IMR-90 (cell line): ENCODE data around the gene SPATA16. TPM values are rescaled to one million over a fixed set of nuclear protein-coding genes. Genes with fewer than 3 reads are reported as not detected.

ENCODE experiments used
- ATAC-seq: fragments of 200-7000 bp; cut with Tn5 transposase; 2 replicates; pipeline ENCODE4 v1.9.1; 2020; ENCODE audit warnings: low read depth, mild to moderate bottlenecking, moderate library complexity
- BruUV-seq: library from RNA; stranded (reverse); fragments of 400-500 nt; replicated peaks from 2 replicates; lab custom pipeline; 2021; lab: Mats Ljungman, UMichigan
- CTCF ChIA-PET: fragments of 300-600 bp; formaldehyde crosslinking; extraction: SDS; loops from one replicate; lab custom pipeline; 2021; ENCODE audit warnings: antibody characterized with exemption; lab: Yijun Ruan, JAX
- POLR2A ChIA-PET: fragments of 300-600 bp; sonication (Branson Sonifier 250); formaldehyde crosslinking; loops from one replicate; lab custom pipeline; 2022; ENCODE audit warnings: antibody characterized with exemption; ENCODE audit not compliant: unreplicated experiment; lab: Charles Lee
- DNase-seq: peaks from one replicate; pipeline ENCODE4 v3.0.0; 2013
- H2AFZ ChIP-seq: replicated peaks from 2 replicates; pipeline ENCODE3; 2013; ENCODE audit warnings: low read length, mild to moderate bottlenecking; ENCODE audit not compliant: poor library complexity
- H2AK5ac ChIP-seq: 2 replicates; pipeline ENCODE4 v1.6.1; 2013; ENCODE audit warnings: low read depth, low read length, inconsistent platforms
- H2AK9ac ChIP-seq: replicated peaks from 2 replicates; pipeline ENCODE3; 2013; ENCODE audit warnings: mild to moderate bottlenecking, low read depth, low read length, moderate library complexity; ENCODE audit not compliant: poor library complexity
- H2BK120ac ChIP-seq: 2 replicates; pipeline ENCODE4 v1.6.1; 2013; ENCODE audit warnings: low read depth, low read length, inconsistent platforms
- H2BK15ac ChIP-seq: 3 replicates; pipeline ENCODE4 v1.6.1; 2013; ENCODE audit warnings: low read depth, low read length, inconsistent platforms
- H2BK20ac ChIP-seq: 2 replicates; pipeline ENCODE4 v1.6.1; 2013; ENCODE audit warnings: low read depth, mild to moderate bottlenecking, inconsistent platforms, low read length, moderate library complexity
- H2BK5ac ChIP-seq: 2 replicates; pipeline ENCODE4 v1.6.1; 2013; ENCODE audit warnings: mild to moderate bottlenecking, low read depth, low read length, inconsistent platforms; ENCODE audit not compliant: poor library complexity, severe bottlenecking
- H3K14ac ChIP-seq: replicated peaks from 2 replicates; pipeline ENCODE4 v1.6.1; 2013; ENCODE audit warnings: low read depth, low read length, inconsistent platforms
- H3K18ac ChIP-seq: 2 replicates; pipeline ENCODE4 v1.6.1; 2013; ENCODE audit warnings: low read depth, low read length, control low read depth
- H3K23ac ChIP-seq: 2 replicates; pipeline ENCODE4 v1.6.1; 2013; ENCODE audit warnings: low read depth, low read length, inconsistent platforms
- H3K27ac ChIP-seq: 2 replicates; pipeline ENCODE4 v1.5.1; 2013; ENCODE audit warnings: mild to moderate bottlenecking, control low read depth, low read length; ENCODE audit not compliant: insufficient read depth
- H3K27me3 ChIP-seq: 2 replicates; pipeline ENCODE4 v1.6.1; 2013; ENCODE audit warnings: low read length; ENCODE audit not compliant: control insufficient read depth, insufficient read depth
- H3K36me3 ChIP-seq: 2 replicates; pipeline ENCODE4 v1.6.1; 2013; ENCODE audit warnings: low read length, mixed read lengths; ENCODE audit not compliant: control insufficient read depth, insufficient read depth
- H3K4ac ChIP-seq: 2 replicates; pipeline ENCODE4 v1.6.1; 2013; ENCODE audit warnings: low read depth, low read length, inconsistent platforms
- H3K4me1 ChIP-seq: 2 replicates; pipeline ENCODE4 v1.6.1; 2013; ENCODE audit warnings: low read length, mixed read lengths; ENCODE audit not compliant: control insufficient read depth, insufficient read depth
- H3K4me2 ChIP-seq: 2 replicates; pipeline ENCODE4 v1.6.1; 2013; ENCODE audit warnings: low read depth, mild to moderate bottlenecking, control low read depth, low read length, moderate library complexity
- H3K4me3 ChIP-seq: 2 replicates; pipeline ENCODE4 v1.5.1; 2013; ENCODE audit warnings: low read depth, mild to moderate bottlenecking, control low read depth, low read length, moderate library complexity; ENCODE audit not compliant: insufficient read depth
- H3K56ac ChIP-seq: 2 replicates; pipeline ENCODE4 v1.6.1; 2013; ENCODE audit warnings: low read length, inconsistent platforms; ENCODE audit not compliant: insufficient read depth; ENCODE audit errors: extremely low read depth
- H3K79me1 ChIP-seq, 2 experiments: 2 replicates each; pipeline ENCODE4 v1.6.1; 2013; ENCODE audit warnings: low read length in 2 of 2, inconsistent platforms in 1 of 2, low read depth in 1 of 2
- H3K9ac ChIP-seq: 2 replicates; pipeline ENCODE4 v1.6.1; 2013; ENCODE audit warnings: low read depth, low read length, control low read depth
- H3K9me1 ChIP-seq: 2 replicates; pipeline ENCODE4 v1.6.1; 2013; ENCODE audit warnings: low read length, inconsistent platforms; ENCODE audit not compliant: insufficient read depth
- H3K9me3 ChIP-seq: 2 replicates; pipeline ENCODE4 v1.6.1; 2013; ENCODE audit warnings: low read length; ENCODE audit not compliant: control insufficient read depth, insufficient read depth
- H4K20me1 ChIP-seq: 2 replicates; pipeline ENCODE4 v1.6.1; 2013; ENCODE audit warnings: low read length, inconsistent platforms; ENCODE audit not compliant: insufficient read depth
- H4K5ac ChIP-seq: 2 replicates; pipeline ENCODE4 v1.6.1; 2013; ENCODE audit warnings: mild to moderate bottlenecking, low read depth, low read length, control low read depth
- H4K8ac ChIP-seq, 2 experiments: 2 replicates each; pipeline ENCODE4 v1.6.1; 2013; ENCODE audit warnings: low read depth in 2 of 2, low read length in 2 of 2, control low read depth in 1 of 2, inconsistent platforms in 1 of 2
- H4K91ac ChIP-seq: 2 replicates; pipeline ENCODE4 v1.6.1; 2013; ENCODE audit warnings: low read depth, low read length, inconsistent platforms; ENCODE audit not compliant: insufficient read depth
- BHLHE40 ChIP-seq: fragments of 150-350 bp; IDR thresholded peaks from 2 replicates; pipeline ENCODE4 v1.6.1; 2016; ENCODE audit warnings: mild to moderate bottlenecking, low read depth, low read length
- RCOR1 ChIP-seq: IDR thresholded peaks from 2 replicates; pipeline ENCODE4 v1.6.1; 2012; ENCODE audit warnings: mild to moderate bottlenecking, low read length, improper control_type of control experiment; ENCODE audit not compliant: insufficient replicate concordance
- WGBS, 2 experiments: methylation state at CpG; one replicate each; pipeline versions ENCODE4 v1.1.5 to v1.1.7; 2013; ENCODE audit warnings: missing lambda C conversion rate in 2 of 2; ENCODE audit not compliant: insufficient read length in 1 of 2; ENCODE audit errors: extremely low coverage in 2 of 2; 5-methylcytosine and 5-hydroxymethylcytosine counted together
- dilution Hi-C: fragments of 300-500 bp; cut with HindIII; formaldehyde crosslinking; loops from one replicate; pipeline ENCODE4 v1.14.3; 2018; ENCODE audit warnings: low sequenced_read_pairs; ENCODE audit not compliant: unreplicated experiment
- in situ Hi-C: fragments of 300-500 bp; cut with MboI; formaldehyde crosslinking; loops from 3 replicates; pipeline ENCODE4 v1.14.3; 2019; ENCODE audit warnings: low sequenced_read_pairs, inconsistent platforms, mixed read lengths
- intact Hi-C: fragments of 100-400 bp; cut with micrococcal nuclease; formaldehyde crosslinking; loops from 2 replicates; pipeline ENCODE4 v1.10.0; 2022
- polyA plus RNA-seq, 3 experiments: library from polyadenylated mRNA; depleted of rRNA; stranded (reverse); fragments of >200 nt; gene quantifications; 2 replicates each; pipeline ENCODE4 v1.2.3, GENCODE V29; 2012; ENCODE audit warnings: low replicate concordance in 1 of 3
- total RNA-seq: library from RNA; depleted of rRNA; stranded (reverse); fragments of >200 nt; gene quantifications from 2 replicates; pipeline ENCODE4 v1.2.3, GENCODE V29; 2012

The SPATA16 gene
- total and polyA plus RNA-seq, 2 of the 4 experiments (the other 2 are of a cell fraction), result not detected

DNA sequence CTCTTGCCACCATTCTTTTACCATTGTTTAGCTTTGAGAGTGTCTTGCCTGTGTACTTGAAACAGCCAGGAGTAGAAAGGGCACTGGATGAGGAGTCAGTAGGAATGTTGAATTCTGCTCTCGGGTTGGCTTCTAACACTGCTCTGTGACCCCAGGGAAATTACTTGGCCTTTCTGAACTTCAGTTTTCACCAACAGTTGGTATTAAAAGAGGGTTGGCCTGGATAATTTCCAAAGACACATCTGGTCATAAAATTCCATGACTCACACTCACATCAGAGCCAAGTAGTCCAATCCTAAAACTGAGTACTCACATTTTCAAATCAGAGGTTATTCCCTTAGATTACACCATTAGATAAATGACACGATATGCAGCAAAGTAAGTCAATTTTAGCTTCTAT lies 248.9 kb downstream of the SPATA16 start:
- WGBS, 2 experiments, result no CpG with 5 or more reads among the region's 2 CpGs
- TF ChIP-seq BHLHE40 (no peak), RCOR1 (no peak)
- H2BK15ac ChIP-seq, result no peak overlapping the region
- no TSS peak for BruUV-seq
- no peak overlapping the region for H2BK20ac ChIP-seq
- H3K9ac ChIP-seq, result no peak overlapping the region
- dilution Hi-C loops, result no loop called here
- H2BK120ac ChIP-seq, result no peak overlapping the region
- H4K5ac ChIP-seq, result no peak overlapping the region
- no peak overlapping the region for H4K91ac ChIP-seq
- H3K9me1 ChIP-seq, result no peaks in the 10 kb centered on the region
- no peak overlapping the region for H3K56ac ChIP-seq
- no peaks in the 10 kb centered on the region for H3K27me3 ChIP-seq
- POLR2A ChIA-PET, result no interaction called here
- intact Hi-C loops, result no loop called here
- H3K4me1 ChIP-seq, result no peaks in the 10 kb centered on the region
- H3K23ac ChIP-seq, result no peak overlapping the region
- CTCF ChIA-PET, result no interaction called here
- H3K4me3 ChIP-seq, result no peak overlapping the region
- no peak overlapping the region for H3K14ac ChIP-seq
- H3K4ac ChIP-seq, result no peak overlapping the region
- H3K79me1 ChIP-seq, result no peaks in the 10 kb centered on the region
- H3K27ac ChIP-seq, result no peak overlapping the region
- H2AK5ac ChIP-seq, result no peak overlapping the region
- peak; percentile 66 for ATAC-seq
- H2AK9ac ChIP-seq, result no peak overlapping the region
- no peaks in the 10 kb centered on the region for H3K36me3 ChIP-seq
- no peak overlapping the region for H3K18ac ChIP-seq
- no peak overlapping the region for H2AFZ ChIP-seq
- H3K4me2 ChIP-seq, result no peak overlapping the region
- in situ Hi-C loops, result no loop called here
- H4K20me1 ChIP-seq, result no peaks in the 10 kb centered on the region
- peak; percentile 47 for DNase-seq
- no peak overlapping the region for H4K8ac ChIP-seq
- no peaks in the 10 kb centered on the region for H3K9me3 ChIP-seq
- H2BK5ac ChIP-seq, result no peak overlapping the region
